ENCODE measurements around the gene NCF4.

The NCF4 gene

DNA sequence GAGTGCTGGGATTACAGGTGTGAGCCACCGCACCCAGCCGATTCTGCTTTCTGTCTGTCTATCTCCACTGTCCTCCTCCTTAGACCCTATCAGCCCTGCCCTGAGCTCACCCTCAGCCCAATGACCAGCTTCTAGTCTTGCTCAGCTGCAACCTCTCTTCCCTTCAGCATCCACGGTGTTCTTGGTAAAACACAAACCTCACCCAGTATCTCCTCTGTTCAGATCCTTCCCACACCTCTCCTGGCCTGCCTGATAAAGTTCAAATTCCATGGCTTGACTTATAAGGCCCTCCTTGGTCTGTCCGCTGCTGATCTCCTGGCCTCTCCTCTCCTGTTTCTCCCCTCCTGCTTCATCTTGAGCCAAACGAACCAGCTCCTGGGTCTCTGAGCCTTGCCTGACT, 14.5 kb upstream of the NCF4 start (continued):
- TF ChIP-seq, protein P1, sequence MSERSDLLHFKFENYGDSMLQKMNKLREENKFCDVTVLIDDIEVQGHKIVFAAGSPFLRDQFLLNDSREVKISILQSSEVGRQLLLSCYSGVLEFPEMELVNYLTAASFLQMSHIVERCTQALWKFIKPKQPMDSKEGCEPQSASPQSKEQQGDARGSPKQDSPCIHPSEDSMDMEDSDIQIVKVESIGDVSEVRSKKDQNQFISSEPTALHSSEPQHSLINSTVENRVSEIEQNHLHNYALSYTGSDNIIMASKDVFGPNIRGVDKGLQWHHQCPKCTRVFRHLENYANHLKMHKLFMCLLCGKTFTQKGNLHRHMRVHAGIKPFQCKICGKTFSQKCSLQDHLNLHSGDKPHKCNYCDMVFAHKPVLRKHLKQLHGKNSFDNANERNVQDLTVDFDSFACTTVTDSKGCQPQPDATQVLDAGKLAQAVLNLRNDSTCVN (tag by site-specific recombination; optimal IDR thresholded peaks at IDR 0.05) = no peak
- TF ChIP-seq ZBTB6 (tag by site-specific recombination; IDR thresholded peaks at IDR 0.05) (no peak), ZNF777 (tag by site-specific recombination; IDR thresholded peaks at IDR 0.05; ENCODE audit: borderline replicate concordance) (no peak)

DNA sequence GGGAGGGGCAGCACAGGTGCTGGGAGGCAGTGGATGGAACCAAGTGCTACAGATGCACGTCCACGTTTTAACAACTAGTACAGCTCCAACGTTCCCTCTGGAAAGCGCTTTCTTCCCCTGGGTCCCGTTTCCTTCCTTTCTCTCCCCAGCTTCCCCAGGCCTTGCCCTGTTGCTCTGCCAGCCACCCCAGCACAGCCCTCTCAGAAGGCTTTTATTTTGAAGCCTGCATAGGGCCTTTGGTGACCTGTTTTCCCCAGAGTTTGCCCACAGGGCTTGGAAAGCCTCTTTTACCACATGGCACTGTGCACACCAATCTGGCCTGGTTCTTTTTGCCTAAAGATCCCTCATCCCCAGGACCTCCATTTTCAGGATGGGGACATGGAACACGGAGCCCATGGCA, 13.9 kb upstream of the NCF4 start:
- ChIA-PET CTCF (interaction anchor here (10.4 kb wide), 1 partner anchor 9 kb away, joined by 92 read pairs; no protein-coding TSS in a partner anchor), POLR2A (no interaction called here)
- Histone ChIP-seq H3K36me3 (ENCODE audit: control insufficient read depth in 2 of 2, insufficient read depth in 1 of 2, low read length in 2 of 2) (no peaks in the 10 kb centered on the region), H3K9me3 (ENCODE audit: control insufficient read depth, insufficient read depth, low read depth, low read length) (no peaks in the 10 kb centered on the region), H3K27ac (ENCODE audit: extremely low read depth, low read depth, low read length) (no peak overlapping the region), H3K4me1 (ENCODE audit: control insufficient read depth, insufficient read depth, low read length) (no peaks in the 10 kb centered on the region), H3K4me3 (ENCODE audit: low read depth, low read length) (no peak overlapping the region)
- TF ChIP-seq MYNN (tag by site-specific recombination; IDR thresholded peaks at IDR 0.05; ENCODE audit: borderline replicate concordance) (peak; percentile 64; the same call in 1 of the 2 replicates), ZXDB (tag by site-specific recombination; IDR thresholded peaks at IDR 0.05) (no peak)

DNA sequence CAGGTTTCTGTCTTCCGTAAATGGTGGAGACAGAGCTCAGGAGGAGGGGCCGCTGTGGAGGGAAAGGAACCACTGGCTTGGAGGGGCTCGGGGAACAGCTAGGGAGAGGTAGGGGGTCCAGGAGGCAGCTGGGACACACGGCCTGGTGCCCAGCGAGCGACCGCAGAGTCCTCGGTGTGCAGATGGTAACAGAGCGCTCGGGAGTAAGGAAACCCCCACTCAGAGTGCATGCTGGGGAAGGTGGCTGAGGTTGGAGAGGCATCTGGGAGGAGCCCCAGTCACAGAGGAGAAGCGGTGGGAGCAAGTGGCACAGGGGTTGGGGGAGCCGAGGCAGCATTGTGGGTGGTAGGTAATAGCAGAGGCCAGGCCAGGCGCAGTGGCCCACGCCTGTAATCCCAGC, 10.8 kb upstream of the NCF4 start:
- no peaks in the 10 kb centered on the region for H3K4me1 ChIP-seq (ENCODE audit: control insufficient read depth, insufficient read depth, low read length)

More for the DNA sequence above, 10.8 kb upstream of the NCF4 start:
- CTCF ChIA-PET = interaction anchor here (0.8 kb wide), 1 partner anchor 94 kb away, joined by 3 read pairs; no protein-coding TSS in a partner anchor
- Histone ChIP-seq H3K4me3 (ENCODE audit: low read depth, low read length) (no peak overlapping the region), H3K36me3 (ENCODE audit: control insufficient read depth in 2 of 2, insufficient read depth in 1 of 2, low read length in 2 of 2) (no peaks in the 10 kb centered on the region), H3K9me3 (ENCODE audit: control insufficient read depth, insufficient read depth, low read depth, low read length) (no peaks in the 10 kb centered on the region), H3K27ac (ENCODE audit: extremely low read depth, low read depth, low read length) (no peak overlapping the region)
- TF ChIP-seq YY2 (tag by site-specific recombination; IDR thresholded peaks at IDR 0.05) = no peak
- TF ChIP-seq ZNF76 (tag by site-specific recombination; IDR thresholded peaks at IDR 0.05; ENCODE audit: borderline replicate concordance, low read depth) = no peak
- TF ChIP-seq SCRT2 (tag by site-specific recombination; IDR thresholded peaks at IDR 0.05) = no peak
- no peak for TF ChIP-seq ZNF610 (tag by site-specific recombination; IDR thresholded peaks at IDR 0.05; ENCODE audit: borderline replicate concordance)
- TF ChIP-seq ZNF423 (tag by site-specific recombination; IDR thresholded peaks at IDR 0.05) = no peak
- no peak for TF ChIP-seq IKZF3 (tag by site-specific recombination; IDR thresholded peaks at IDR 0.05)
- TF ChIP-seq, protein P2, sequence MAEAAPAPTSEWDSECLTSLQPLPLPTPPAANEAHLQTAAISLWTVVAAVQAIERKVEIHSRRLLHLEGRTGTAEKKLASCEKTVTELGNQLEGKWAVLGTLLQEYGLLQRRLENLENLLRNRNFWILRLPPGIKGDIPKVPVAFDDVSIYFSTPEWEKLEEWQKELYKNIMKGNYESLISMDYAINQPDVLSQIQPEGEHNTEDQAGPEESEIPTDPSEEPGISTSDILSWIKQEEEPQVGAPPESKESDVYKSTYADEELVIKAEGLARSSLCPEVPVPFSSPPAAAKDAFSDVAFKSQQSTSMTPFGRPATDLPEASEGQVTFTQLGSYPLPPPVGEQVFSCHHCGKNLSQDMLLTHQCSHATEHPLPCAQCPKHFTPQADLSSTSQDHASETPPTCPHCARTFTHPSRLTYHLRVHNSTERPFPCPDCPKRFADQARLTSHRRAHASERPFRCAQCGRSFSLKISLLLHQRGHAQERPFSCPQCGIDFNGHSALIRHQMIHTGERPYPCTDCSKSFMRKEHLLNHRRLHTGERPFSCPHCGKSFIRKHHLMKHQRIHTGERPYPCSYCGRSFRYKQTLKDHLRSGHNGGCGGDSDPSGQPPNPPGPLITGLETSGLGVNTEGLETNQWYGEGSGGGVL (tag by site-specific recombination; IDR thresholded peaks at IDR 0.05) = no peak
- TF ChIP-seq MEIS1 (CRISPR knock-in tag; IDR thresholded peaks at IDR 0.05; ENCODE audit: borderline replicate concordance) = no peak
- no peak for TF ChIP-seq ZNF580 (tag by site-specific recombination; IDR thresholded peaks at IDR 0.05)
- TF ChIP-seq ELK4 (IDR thresholded peaks at IDR 0.05; ENCODE audit: borderline replicate concordance, low read depth, low read length) = no peak
- no peak for TF ChIP-seq ZNF248 (tag by site-specific recombination; IDR thresholded peaks at IDR 0.05)
- TF ChIP-seq, protein P3, sequence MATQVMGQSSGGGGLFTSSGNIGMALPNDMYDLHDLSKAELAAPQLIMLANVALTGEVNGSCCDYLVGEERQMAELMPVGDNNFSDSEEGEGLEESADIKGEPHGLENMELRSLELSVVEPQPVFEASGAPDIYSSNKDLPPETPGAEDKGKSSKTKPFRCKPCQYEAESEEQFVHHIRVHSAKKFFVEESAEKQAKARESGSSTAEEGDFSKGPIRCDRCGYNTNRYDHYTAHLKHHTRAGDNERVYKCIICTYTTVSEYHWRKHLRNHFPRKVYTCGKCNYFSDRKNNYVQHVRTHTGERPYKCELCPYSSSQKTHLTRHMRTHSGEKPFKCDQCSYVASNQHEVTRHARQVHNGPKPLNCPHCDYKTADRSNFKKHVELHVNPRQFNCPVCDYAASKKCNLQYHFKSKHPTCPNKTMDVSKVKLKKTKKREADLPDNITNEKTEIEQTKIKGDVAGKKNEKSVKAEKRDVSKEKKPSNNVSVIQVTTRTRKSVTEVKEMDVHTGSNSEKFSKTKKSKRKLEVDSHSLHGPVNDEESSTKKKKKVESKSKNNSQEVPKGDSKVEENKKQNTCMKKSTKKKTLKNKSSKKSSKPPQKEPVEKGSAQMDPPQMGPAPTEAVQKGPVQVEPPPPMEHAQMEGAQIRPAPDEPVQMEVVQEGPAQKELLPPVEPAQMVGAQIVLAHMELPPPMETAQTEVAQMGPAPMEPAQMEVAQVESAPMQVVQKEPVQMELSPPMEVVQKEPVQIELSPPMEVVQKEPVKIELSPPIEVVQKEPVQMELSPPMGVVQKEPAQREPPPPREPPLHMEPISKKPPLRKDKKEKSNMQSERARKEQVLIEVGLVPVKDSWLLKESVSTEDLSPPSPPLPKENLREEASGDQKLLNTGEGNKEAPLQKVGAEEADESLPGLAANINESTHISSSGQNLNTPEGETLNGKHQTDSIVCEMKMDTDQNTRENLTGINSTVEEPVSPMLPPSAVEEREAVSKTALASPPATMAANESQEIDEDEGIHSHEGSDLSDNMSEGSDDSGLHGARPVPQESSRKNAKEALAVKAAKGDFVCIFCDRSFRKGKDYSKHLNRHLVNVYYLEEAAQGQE (tag by site-specific recombination; IDR thresholded peaks at IDR 0.05) = no peak
- no peak for TF ChIP-seq MYNN (tag by site-specific recombination; IDR thresholded peaks at IDR 0.05; ENCODE audit: borderline replicate concordance)
- TF ChIP-seq ZBTB8A (tag by site-specific recombination; IDR thresholded peaks at IDR 0.05) = no peak
- POLR2A ChIA-PET = no interaction called here

All from HEK293 (cell line).